Astrocyte (in vitro differentiated cells and primary cell): ENCODE results near the gene GFOD1. TPM values are rescaled to one million over a fixed set of nuclear protein-coding genes. Genes with fewer than 3 reads are reported as not detected.

Experiments used
- DNase-seq: peaks from one replicate; pipeline ENCODE4 v3.0.0-alpha.2; 2010; ENCODE audit warnings: low read depth
- FAIRE-seq: peaks from 2 replicates; lab custom pipeline; 2011; peaks lifted over from hg19 to GRCh38; lab: Jason Lieb, UNC
- H2AFZ ChIP-seq: 2 replicates; pipeline ENCODE4 v1.6.0; 2012; ENCODE audit warnings: low read depth, low read length, inconsistent platforms
- H3K27ac ChIP-seq: 2 replicates; pipeline ENCODE4 v1.5.1; 2011; ENCODE audit warnings: low read depth, low read length, inconsistent platforms
- H3K27me3 ChIP-seq: 2 replicates; pipeline ENCODE4 v1.6.0; 2011; ENCODE audit warnings: low read length, inconsistent platforms; ENCODE audit not compliant: insufficient read depth
- H3K36me3 ChIP-seq: 2 replicates; pipeline ENCODE4 v1.5.1; 2011; ENCODE audit warnings: low read length, inconsistent platforms; ENCODE audit not compliant: insufficient read depth
- H3K4me1 ChIP-seq: 2 replicates; pipeline ENCODE4 v1.5.1; 2011; ENCODE audit warnings: low read length, inconsistent platforms; ENCODE audit not compliant: insufficient read depth
- H3K4me2 ChIP-seq: 2 replicates; pipeline ENCODE4 v1.6.0; 2012; ENCODE audit warnings: low read length, inconsistent platforms
- H3K4me3 ChIP-seq: 2 replicates; pipeline ENCODE4 v1.5.1; 2011; ENCODE audit warnings: low read depth, mild to moderate bottlenecking, low read length, inconsistent platforms; ENCODE audit not compliant: insufficient read depth
- H3K79me2 ChIP-seq: 2 replicates; pipeline ENCODE4 v1.6.0; 2012; ENCODE audit warnings: mild to moderate bottlenecking, low read length, inconsistent platforms; ENCODE audit not compliant: insufficient read depth
- H3K9ac ChIP-seq: 2 replicates; pipeline ENCODE4 v1.6.0; 2012; ENCODE audit warnings: mild to moderate bottlenecking, low read length, inconsistent platforms
- H3K9me3 ChIP-seq: 2 replicates; pipeline ENCODE4 v1.5.1; 2012; ENCODE audit warnings: low read depth, mild to moderate bottlenecking, low read length, inconsistent platforms; ENCODE audit not compliant: insufficient read depth
- H4K20me1 ChIP-seq: 2 replicates; pipeline ENCODE4 v1.6.0; 2012; ENCODE audit warnings: low read length, inconsistent platforms; ENCODE audit not compliant: insufficient read depth
- H3K27ac Mint-ChIP-seq: one replicate; pipeline ENCODE4 v1.8.0; 2021; ENCODE audit warnings: mild to moderate bottlenecking, mixed read lengths; ENCODE audit not compliant: unreplicated experiment
- H3K27me3 Mint-ChIP-seq: one replicate; pipeline ENCODE4 v1.8.0; 2021; ENCODE audit warnings: low read depth, mixed read lengths; ENCODE audit not compliant: unreplicated experiment
- H3K36me3 Mint-ChIP-seq: one replicate; pipeline ENCODE4 v1.8.0; 2021; ENCODE audit warnings: low read depth, mixed read lengths; ENCODE audit not compliant: unreplicated experiment
- H3K4me1 Mint-ChIP-seq: one replicate; pipeline ENCODE4 v1.8.0; 2021; ENCODE audit warnings: low read depth, mixed read lengths; ENCODE audit not compliant: unreplicated experiment
- H3K4me3 Mint-ChIP-seq: one replicate; pipeline ENCODE4 v1.8.0; 2021; ENCODE audit warnings: mild to moderate bottlenecking, moderate library complexity, mixed read lengths; ENCODE audit not compliant: unreplicated experiment
- H3K9me3 Mint-ChIP-seq: one replicate; pipeline ENCODE4 v1.8.0; 2021; ENCODE audit warnings: mild to moderate bottlenecking, mixed read lengths; ENCODE audit not compliant: unreplicated experiment
- EZH2 ChIP-seq: IDR thresholded peaks from 2 replicates; pipeline ENCODE4 v1.6.1; 2012; ENCODE audit warnings: mild to moderate bottlenecking, low read length, inconsistent platforms; ENCODE audit not compliant: insufficient read depth
- total RNA-seq: library from RNA; stranded (reverse); gene quantifications from 2 replicates; pipeline ENCODE4 v1.2.1, GENCODE V29; 2021
- TF ChIP-seq, protein P1 (sequence below): IDR thresholded peaks from 2 replicates; pipeline ENCODE4 v1.5.1; 2011; ENCODE audit warnings: low read depth, mild to moderate bottlenecking, inconsistent platforms, low read length, moderate library complexity; ENCODE audit not compliant: insufficient read depth

Gene GFOD1
- total RNA-seq, 1 donor from 2014 or later = 10.8 TPM

DNA sequence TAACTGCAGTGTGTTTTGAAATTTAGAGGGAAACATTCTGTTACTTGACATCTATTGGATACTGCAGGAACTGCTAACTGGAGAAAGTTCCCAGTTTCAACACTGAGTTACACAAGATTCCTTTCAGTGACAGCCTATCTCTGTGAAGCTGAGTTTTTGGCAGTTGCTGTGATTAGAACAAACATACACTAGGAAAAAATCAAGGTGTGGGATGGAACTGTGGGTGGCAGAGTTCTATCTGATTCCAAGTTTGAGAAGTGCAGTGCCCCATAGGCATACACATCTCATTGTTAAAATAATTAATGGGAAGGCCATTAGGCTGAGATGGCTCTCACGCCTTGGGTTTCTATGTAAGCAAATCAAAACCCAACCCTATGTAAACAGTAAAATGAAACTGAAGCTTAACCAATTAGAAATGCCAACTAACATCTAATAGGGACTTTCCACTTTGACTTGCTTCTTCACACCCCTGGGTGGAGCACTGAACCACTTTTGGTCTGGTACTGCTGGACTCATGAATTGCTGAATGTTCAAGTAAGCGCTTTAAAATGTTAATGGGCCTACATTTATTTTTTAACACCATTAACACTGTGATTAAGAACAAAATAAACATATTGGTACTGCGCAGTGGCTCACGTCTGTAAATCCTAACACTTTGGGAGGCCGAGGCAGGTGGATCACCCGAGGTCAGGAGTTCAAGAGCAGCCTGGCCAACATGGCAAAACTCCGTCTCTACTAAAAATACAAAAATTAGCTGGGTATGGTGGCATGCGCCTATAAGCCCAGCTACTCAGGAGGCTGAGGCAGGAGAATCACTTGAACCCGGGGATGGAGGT is 103.9 kb downstream of the GFOD1 start:
- H3K27ac Mint-ChIP-seq = no peak overlapping the region
- FAIRE-seq = no peak

DNA sequence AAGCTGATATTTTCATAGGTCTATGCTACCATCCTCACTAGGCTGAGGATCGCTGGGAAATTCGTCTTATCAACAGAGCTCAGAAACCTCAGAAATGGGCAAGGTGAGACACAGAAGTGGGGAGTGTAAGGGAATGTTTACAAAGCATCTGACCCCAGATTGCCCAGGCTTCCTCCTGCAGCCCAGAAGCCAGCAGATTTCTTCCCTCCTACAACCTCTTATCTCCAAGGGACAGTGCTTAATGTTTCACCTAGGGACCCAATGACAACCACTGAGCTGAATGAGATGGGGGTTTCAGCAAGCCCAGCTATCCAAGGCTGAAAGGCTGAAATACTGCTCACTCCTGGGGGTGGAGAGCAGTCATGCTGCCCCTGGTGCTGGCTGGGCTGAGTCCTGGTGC is 106.6 kb downstream of the GFOD1 start:
- Mint-ChIP-seq H3K9me3 (peaks cover 4% of the 10 kb centered on the region), H3K27me3 (peaks cover 3% of the 10 kb centered on the region), H3K4me1 (no peaks in the 10 kb centered on the region), H3K4me3 (no peak overlapping the region), H3K36me3 (peaks cover 3% of the 10 kb centered on the region), H3K27ac (no peak overlapping the region)
- no peak overlapping the region for H3K27ac ChIP-seq
- no peaks in the 10 kb centered on the region for H3K79me2 ChIP-seq
- peaks cover 4% of the 10 kb centered on the region for H4K20me1 ChIP-seq
- no peaks in the 10 kb centered on the region for H3K9me3 ChIP-seq
- H3K9ac ChIP-seq = no peak overlapping the region
- FAIRE-seq = no peak
- no peaks in the 10 kb centered on the region for H3K27me3 ChIP-seq
- DNase-seq = no peak
- H3K36me3 ChIP-seq = no peaks in the 10 kb centered on the region
- no peaks in the 10 kb centered on the region for H3K4me1 ChIP-seq
- no peak overlapping the region for H2AFZ ChIP-seq
- H3K4me2 ChIP-seq = no peak overlapping the region
- H3K4me3 ChIP-seq = no peak overlapping the region
- no peak for TF ChIP-seq EZH2
- TF ChIP-seq, protein P1, sequence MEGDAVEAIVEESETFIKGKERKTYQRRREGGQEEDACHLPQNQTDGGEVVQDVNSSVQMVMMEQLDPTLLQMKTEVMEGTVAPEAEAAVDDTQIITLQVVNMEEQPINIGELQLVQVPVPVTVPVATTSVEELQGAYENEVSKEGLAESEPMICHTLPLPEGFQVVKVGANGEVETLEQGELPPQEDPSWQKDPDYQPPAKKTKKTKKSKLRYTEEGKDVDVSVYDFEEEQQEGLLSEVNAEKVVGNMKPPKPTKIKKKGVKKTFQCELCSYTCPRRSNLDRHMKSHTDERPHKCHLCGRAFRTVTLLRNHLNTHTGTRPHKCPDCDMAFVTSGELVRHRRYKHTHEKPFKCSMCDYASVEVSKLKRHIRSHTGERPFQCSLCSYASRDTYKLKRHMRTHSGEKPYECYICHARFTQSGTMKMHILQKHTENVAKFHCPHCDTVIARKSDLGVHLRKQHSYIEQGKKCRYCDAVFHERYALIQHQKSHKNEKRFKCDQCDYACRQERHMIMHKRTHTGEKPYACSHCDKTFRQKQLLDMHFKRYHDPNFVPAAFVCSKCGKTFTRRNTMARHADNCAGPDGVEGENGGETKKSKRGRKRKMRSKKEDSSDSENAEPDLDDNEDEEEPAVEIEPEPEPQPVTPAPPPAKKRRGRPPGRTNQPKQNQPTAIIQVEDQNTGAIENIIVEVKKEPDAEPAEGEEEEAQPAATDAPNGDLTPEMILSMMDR = no peak

More for the DNA sequence above, 103.9 kb downstream of the GFOD1 start:
- Histone ChIP-seq H3K4me3 (no peak overlapping the region), H3K79me2 (no peaks in the 10 kb centered on the region), H3K27me3 (no peaks in the 10 kb centered on the region), H3K4me2 (no peak overlapping the region), H3K9ac (no peak overlapping the region), H4K20me1 (peaks cover 4% of the 10 kb centered on the region), H2AFZ (no peak overlapping the region), H3K36me3 (no peaks in the 10 kb centered on the region), H3K4me1 (no peaks in the 10 kb centered on the region), H3K9me3 (no peaks in the 10 kb centered on the region), H3K27ac (no peak overlapping the region)
- TF ChIP-seq, protein P1 = no peak
- no peak for TF ChIP-seq EZH2
- Mint-ChIP-seq H3K27me3 (peaks cover 2% of the 10 kb centered on the region), H3K4me3 (no peak overlapping the region), H3K4me1 (no peaks in the 10 kb centered on the region), H3K9me3 (peaks cover 3% of the 10 kb centered on the region), H3K36me3 (no peaks in the 10 kb centered on the region)
- peak; percentile 57 for DNase-seq
